C4-2B (cell line): Measurements from ENCODE around the gene ZFP36L2.

Source experiments
- H3K27ac ChIP-seq: fragments of 450-650 bp; 2 replicates; pipeline ENCODE4 v1.5.1; 2017
- CTCF ChIP-seq: fragments of 450-650 bp; conservative IDR thresholded peaks from 2 replicates; pipeline ENCODE4 v1.5.1; 2017; ENCODE audit warnings: mild to moderate bottlenecking
- ZFX ChIP-seq: fragments of 450-650 bp; IDR thresholded peaks from 2 replicates; pipeline ENCODE4 v1.6.1; 2017

The ZFP36L2 gene

GRCh38 chr2:43218702-43219382 is 7.6 kb downstream of the ZFP36L2 start:
- TF ChIP-seq CTCF (no peak), ZFX (no peak)
- H3K27ac ChIP-seq = peak overlapping the region; percentile 89

- TF ChIP-seq CTCF = no peak
- no peak for TF ChIP-seq ZFX
- no peak overlapping the region; the same call in 1 of the 2 replicates for H3K27ac ChIP-seq
Measured at GRCh38 chr2:43218155-43218701, 8.2 kb downstream of the ZFP36L2 start.

- TF ChIP-seq ZFX (no peak), CTCF (no peak)
- no peak overlapping the region for H3K27ac ChIP-seq
Measured at GRCh38 chr2:43217228-43218154, 8.9 kb downstream of the ZFP36L2 start.

- no peak overlapping the region for H3K27ac ChIP-seq
- TF ChIP-seq CTCF (no peak), ZFX (no peak)
Measured at GRCh38 chr2:43216629-43217028, 9.8 kb downstream of the ZFP36L2 start.

- no peak overlapping the region for H3K27ac ChIP-seq
- TF ChIP-seq ZFX = no peak
- TF ChIP-seq CTCF = no peak
Measured at GRCh38 chr2:43215673-43216255, 10.6 kb downstream of the ZFP36L2 start.

GRCh38 chr2:43214253-43214652 is 12.2 kb downstream of the ZFP36L2 start:
- H3K27ac ChIP-seq = no peak overlapping the region

More at GRCh38 chr2:43214253-43214652, 12.2 kb downstream of the ZFP36L2 start:
- no peak for TF ChIP-seq ZFX
- no peak for TF ChIP-seq CTCF
